HG02678 (cell line): ENCODE data around the gene TMSB4X.
A peak's percentile ranks its signal among the peaks of the same experiment; 100 is the strongest.
"Not testable (repeated sequence)": the region's sequence is repeated elsewhere in the genome, so short reads cannot be mapped to it uniquely, and the experiment has no call there.

Experiments
- ATAC-seq: cut with Tn5 transposase; IDR thresholded peaks from one replicate; pipeline ENCODE4 v1.9.1; 2021; ENCODE audit warnings: mild to moderate bottlenecking, moderate library complexity; ENCODE audit not compliant: unreplicated experiment

The TMSB4X gene

GRCh38 chrX:12974796-12975669 lies at the start of gene TMSB4X:
TMSB4X (plus strand) TSS chrX:12975110.
- peak; percentile 38 for ATAC-seq

GRCh38 chrX:12929701-12930100 lies 45.2 kb upstream of the TMSB4X start:
- ATAC-seq, result no peak

GRCh38 chrX:12930150-12930549 lies 44.8 kb upstream of the TMSB4X start:
- ATAC-seq, result no peak

- no peak for ATAC-seq
Measured at GRCh38 chrX:12932244-12932643, 42.7 kb upstream of the TMSB4X start.

- ATAC-seq, result no peak
Measured at GRCh38 chrX:12934850-12935249, 40.1 kb upstream of the TMSB4X start.

- no peak for ATAC-seq
Measured at GRCh38 chrX:12936947-12937346, 38.0 kb upstream of the TMSB4X start.

- ATAC-seq, result not testable (repeated sequence)
Measured at GRCh38 chrX:12940471-12940870, 34.4 kb upstream of the TMSB4X start.

- not testable (repeated sequence) for ATAC-seq
Measured at GRCh38 chrX:12943592-12943991, 31.3 kb upstream of the TMSB4X start.

- not testable (repeated sequence) for ATAC-seq
Measured at GRCh38 chrX:12944452-12944851, 30.5 kb upstream of the TMSB4X start.

GRCh38 chrX:12945494-12945893 lies 29.4 kb upstream of the TMSB4X start:
- no peak for ATAC-seq

GRCh38 chrX:12946406-12946805 lies 28.5 kb upstream of the TMSB4X start:
- ATAC-seq, result no peak

GRCh38 chrX:12946838-12947544 lies 27.9 kb upstream of the TMSB4X start:
- no peak for ATAC-seq

GRCh38 chrX:12947545-12948235 lies 27.2 kb upstream of the TMSB4X start:
- no peak for ATAC-seq

GRCh38 chrX:12948495-12948894 lies 26.4 kb upstream of the TMSB4X start:
- no peak for ATAC-seq

- no peak for ATAC-seq
Measured at GRCh38 chrX:12949205-12949926, 25.5 kb upstream of the TMSB4X start.

- peak; percentile 56 for ATAC-seq
Measured at GRCh38 chrX:12949927-12950656, 24.8 kb upstream of the TMSB4X start.

- peak; percentile 43 for ATAC-seq
Measured at GRCh38 chrX:12950851-12951594, 23.9 kb upstream of the TMSB4X start.

- no peak for ATAC-seq
Measured at GRCh38 chrX:12951595-12951975, 23.3 kb upstream of the TMSB4X start.

- no peak for ATAC-seq
Measured at GRCh38 chrX:12953420-12953819, 21.5 kb upstream of the TMSB4X start.
